Right renal cortex interstitium (tissue), 3 donors: ENCODE measurements around the gene OR6Q1. TPM values are rescaled to one million over a fixed set of nuclear protein-coding genes. Genes with fewer than 3 reads are reported as not detected.
"Not testable (repeated sequence)": the region's sequence is repeated elsewhere in the genome, so short reads cannot be mapped to it uniquely, and the experiment has no call there.

ENCODE experiments used
- DNase-seq, 3 donors: peaks; one replicate each; pipeline ENCODE4 v3.0.0-alpha.2; 2013; ENCODE audit warnings: low read depth in 3 of 3, low spot score in 2 of 3
- polyA plus RNA-seq, 3 donors: library from polyadenylated mRNA; unstranded; fragments of 120-200 nt; gene quantifications; one replicate each; pipeline ENCODE4 v1.2.1, GENCODE V29; 2013; ENCODE audit not compliant: insufficient read length in 3 of 3

OR6Q1 gene
- not detected for polyA plus RNA-seq

GRCh38 chr11:58030653-58031052 is at the start of gene OR6Q1:
TSS of gene OR6Q1 (plus strand) at chr11:58030953. CDS start at chr11:58030953, 0 bp downstream.
- no peak for DNase-seq

GRCh38 chr11:57981536-57981935 is 49.2 kb upstream of the OR6Q1 start:
- no peak for DNase-seq

GRCh38 chr11:57982776-57983175 is 48.0 kb upstream of the OR6Q1 start:
- no peak for DNase-seq

GRCh38 chr11:57983191-57983590 is 47.6 kb upstream of the OR6Q1 start:
- no peak for DNase-seq

- DNase-seq: not testable (repeated sequence)
These were observed 31.2 kb upstream of the OR6Q1 start for GRCh38 chr11:57999523-57999922.

- not testable (repeated sequence) for DNase-seq
These were observed 30.7 kb upstream of the OR6Q1 start for GRCh38 chr11:58000021-58000420.

- DNase-seq: no peak
These were observed 30.1 kb upstream of the OR6Q1 start for GRCh38 chr11:58000699-58001098.

GRCh38 chr11:58003036-58003435 is 27.7 kb upstream of the OR6Q1 start:
- no peak for DNase-seq

- no peak for DNase-seq
These were observed 27.2 kb upstream of the OR6Q1 start for GRCh38 chr11:58003591-58003990.

- DNase-seq: no peak
These were observed 26.1 kb upstream of the OR6Q1 start for GRCh38 chr11:58004664-58005063.

GRCh38 chr11:58006940-58007339 is 23.8 kb upstream of the OR6Q1 start:
- DNase-seq: no peak

GRCh38 chr11:58011771-58012170 is 19.0 kb upstream of the OR6Q1 start:
- DNase-seq: no peak

- DNase-seq: no peak
These were observed 7.3 kb upstream of the OR6Q1 start, which contains the start of gene OR9Q1 for GRCh38 chr11:58023435-58023931. TSS of gene OR9Q1 (plus strand) at chr11:58023881. CDS start at chr11:58179445, 155,564 bp downstream.

- DNase-seq: peak in 2 of 3 donors; percentile 18 to 19
These were observed 6.1 kb upstream of the OR6Q1 start for GRCh38 chr11:58024601-58025091.

- DNase-seq: no peak
These were observed 3.4 kb upstream of the OR6Q1 start for GRCh38 chr11:58027341-58027740.

GRCh38 chr11:58028687-58029411 is 1.9 kb upstream of the OR6Q1 start:
- no peak for DNase-seq

- no peak for DNase-seq
These were observed 3.7 kb downstream of the OR6Q1 start for GRCh38 chr11:58034471-58034870.

GRCh38 chr11:58039589-58039988 is 8.8 kb downstream of the OR6Q1 start:
- no peak for DNase-seq

GRCh38 chr11:58043379-58043778 is 12.6 kb downstream of the OR6Q1 start:
- no peak for DNase-seq

GRCh38 chr11:58046231-58046630 is 15.5 kb downstream of the OR6Q1 start:
- DNase-seq: no peak

GRCh38 chr11:58047818-58048217 is 17.1 kb downstream of the OR6Q1 start:
- DNase-seq: no peak

GRCh38 chr11:58055806-58056401 is 25.2 kb downstream of the OR6Q1 start:
- DNase-seq: no peak
